ENCODE data around the gene NEUROG1. TPM values are rescaled to one million over a fixed set of nuclear protein-coding genes. Genes with fewer than 3 reads are reported as not detected.

The NEUROG1 gene
- total RNA-seq, 1 donor from 2014 or later = not detected

GRCh38 chr5:135569755-135570452 lies 34.1 kb upstream of the NEUROG1 start:
- Mint-ChIP-seq H3K4me1 (ENCODE audit: low read depth) (no peaks in the 10 kb centered on the region), H3K27ac (no peak overlapping the region), H3K27me3 (ENCODE audit: low read depth) (peaks cover 3% of the 10 kb centered on the region), H3K4me3 (ENCODE audit: low read depth) (no peak overlapping the region), H3K36me3 (ENCODE audit: low read depth) (no peaks in the 10 kb centered on the region), H3K9me3 (no peaks in the 10 kb centered on the region)
- DNase-seq (ENCODE audit: low spot score) = no peak
- intact Hi-C loops (cut with micrococcal nuclease) = no loop called here

- DNase-seq (ENCODE audit: low spot score) = no peak
- Mint-ChIP-seq H3K4me1 (ENCODE audit: low read depth) (no peaks in the 10 kb centered on the region), H3K36me3 (ENCODE audit: low read depth) (no peaks in the 10 kb centered on the region), H3K27ac (no peak overlapping the region), H3K4me3 (ENCODE audit: low read depth) (no peak overlapping the region), H3K9me3 (no peaks in the 10 kb centered on the region), H3K27me3 (ENCODE audit: low read depth) (peaks cover 3% of the 10 kb centered on the region)
- intact Hi-C loops (cut with micrococcal nuclease) = no loop called here
Measured at GRCh38 chr5:135568923-135569360, 33.2 kb upstream of the NEUROG1 start.

GRCh38 chr5:135568246-135568645 lies 32.5 kb upstream of the NEUROG1 start:
- Mint-ChIP-seq H3K4me1 (ENCODE audit: low read depth) (no peaks in the 10 kb centered on the region), H3K27me3 (ENCODE audit: low read depth) (peaks cover 3% of the 10 kb centered on the region), H3K4me3 (ENCODE audit: low read depth) (no peak overlapping the region), H3K27ac (no peak overlapping the region), H3K9me3 (no peaks in the 10 kb centered on the region), H3K36me3 (ENCODE audit: low read depth) (no peaks in the 10 kb centered on the region)
- intact Hi-C loops (cut with micrococcal nuclease) = no loop called here
- DNase-seq (ENCODE audit: low spot score) = no peak

GRCh38 chr5:135567661-135568060 lies 31.9 kb upstream of the NEUROG1 start:
- H3K4me3 Mint-ChIP-seq (ENCODE audit: low read depth) = no peak overlapping the region
- intact Hi-C loops (cut with micrococcal nuclease) = no loop called here
- H3K27ac Mint-ChIP-seq = no peak overlapping the region
- DNase-seq (ENCODE audit: low spot score) = no peak
- peaks cover 3% of the 10 kb centered on the region for H3K27me3 Mint-ChIP-seq (ENCODE audit: low read depth)
- H3K4me1 Mint-ChIP-seq (ENCODE audit: low read depth) = no peaks in the 10 kb centered on the region
- H3K9me3 Mint-ChIP-seq = no peaks in the 10 kb centered on the region
- H3K36me3 Mint-ChIP-seq (ENCODE audit: low read depth) = no peaks in the 10 kb centered on the region

- Mint-ChIP-seq H3K4me3 (ENCODE audit: low read depth) (no peak overlapping the region), H3K36me3 (ENCODE audit: low read depth) (no peaks in the 10 kb centered on the region), H3K27ac (no peak overlapping the region), H3K9me3 (no peaks in the 10 kb centered on the region), H3K4me1 (ENCODE audit: low read depth) (no peaks in the 10 kb centered on the region), H3K27me3 (ENCODE audit: low read depth) (peaks cover 5% of the 10 kb centered on the region)
- intact Hi-C loops (cut with micrococcal nuclease) = loop anchor here (1.0 kb wide), 1 partner anchor 100 kb away; no protein-coding TSS in a partner anchor
- DNase-seq (ENCODE audit: low spot score) = no peak
Measured at GRCh38 chr5:135566422-135567400, 30.9 kb upstream of the NEUROG1 start.

- Mint-ChIP-seq H3K27ac (no peak overlapping the region), H3K4me1 (ENCODE audit: low read depth) (peaks cover 1% of the 10 kb centered on the region), H3K4me3 (ENCODE audit: low read depth) (no peak overlapping the region), H3K36me3 (ENCODE audit: low read depth) (no peaks in the 10 kb centered on the region), H3K9me3 (no peaks in the 10 kb centered on the region), H3K27me3 (ENCODE audit: low read depth) (peaks cover 5% of the 10 kb centered on the region)
- DNase-seq (ENCODE audit: low spot score) = peak; percentile 46
- intact Hi-C loops (cut with micrococcal nuclease) = loop anchor here (1.0 kb wide), 1 partner anchor 100 kb away; no protein-coding TSS in a partner anchor
Measured at GRCh38 chr5:135565725-135566421, 30.1 kb upstream of the NEUROG1 start.

- intact Hi-C loops (cut with micrococcal nuclease) = no loop called here
- Mint-ChIP-seq H3K36me3 (ENCODE audit: low read depth) (no peaks in the 10 kb centered on the region), H3K9me3 (no peaks in the 10 kb centered on the region), H3K4me3 (ENCODE audit: low read depth) (no peak overlapping the region), H3K27me3 (ENCODE audit: low read depth) (peaks cover 7% of the 10 kb centered on the region), H3K27ac (no peak overlapping the region), H3K4me1 (ENCODE audit: low read depth) (peaks cover 5% of the 10 kb centered on the region)
- no peak for DNase-seq (ENCODE audit: low spot score)
Measured at GRCh38 chr5:135565266-135565665, 29.5 kb upstream of the NEUROG1 start.

- no peak for DNase-seq (ENCODE audit: low spot score)
- H3K9me3 Mint-ChIP-seq = no peaks in the 10 kb centered on the region
- intact Hi-C loops (cut with micrococcal nuclease) = no loop called here
- peaks cover 5% of the 10 kb centered on the region for H3K4me1 Mint-ChIP-seq (ENCODE audit: low read depth)
- H3K4me3 Mint-ChIP-seq (ENCODE audit: low read depth) = no peak overlapping the region
- H3K27me3 Mint-ChIP-seq (ENCODE audit: low read depth) = peaks cover 8% of the 10 kb centered on the region
- H3K27ac Mint-ChIP-seq = no peak overlapping the region
- H3K36me3 Mint-ChIP-seq (ENCODE audit: low read depth) = no peaks in the 10 kb centered on the region
Measured at GRCh38 chr5:135564331-135564730, 28.6 kb upstream of the NEUROG1 start.

- DNase-seq (ENCODE audit: low spot score) = no peak
- no peak overlapping the region for H3K4me3 Mint-ChIP-seq (ENCODE audit: low read depth)
- peaks cover 21% of the 10 kb centered on the region for H3K27me3 Mint-ChIP-seq (ENCODE audit: low read depth)
- intact Hi-C loops (cut with micrococcal nuclease) = loop anchor here (2.0 kb wide), 1 partner anchor 270 kb away; no protein-coding TSS in a partner anchor
- no peaks in the 10 kb centered on the region for H3K36me3 Mint-ChIP-seq (ENCODE audit: low read depth)
- no peak overlapping the region for H3K27ac Mint-ChIP-seq
- no peaks in the 10 kb centered on the region for H3K9me3 Mint-ChIP-seq
- peaks cover 5% of the 10 kb centered on the region for H3K4me1 Mint-ChIP-seq (ENCODE audit: low read depth)
Measured at GRCh38 chr5:135561266-135561665, 25.5 kb upstream of the NEUROG1 start.

GRCh38 chr5:135560858-135561257 lies 25.1 kb upstream of the NEUROG1 start:
- Mint-ChIP-seq H3K36me3 (ENCODE audit: low read depth) (no peaks in the 10 kb centered on the region), H3K4me3 (ENCODE audit: low read depth) (no peak overlapping the region), H3K4me1 (ENCODE audit: low read depth) (peaks cover 5% of the 10 kb centered on the region), H3K27me3 (ENCODE audit: low read depth) (peaks cover 22% of the 10 kb centered on the region), H3K27ac (no peak overlapping the region), H3K9me3 (no peaks in the 10 kb centered on the region)
- DNase-seq (ENCODE audit: low spot score) = peak; percentile 58
- intact Hi-C loops (cut with micrococcal nuclease) = loop anchor here (2.0 kb wide), 1 partner anchor 270 kb away; no protein-coding TSS in a partner anchor

- peaks cover 27% of the 10 kb centered on the region for H3K27me3 Mint-ChIP-seq (ENCODE audit: low read depth)
- intact Hi-C loops (cut with micrococcal nuclease) = no loop called here
- DNase-seq (ENCODE audit: low spot score) = no peak
- no peaks in the 10 kb centered on the region for H3K9me3 Mint-ChIP-seq
- no peak overlapping the region for H3K4me3 Mint-ChIP-seq (ENCODE audit: low read depth)
- no peak overlapping the region for H3K27ac Mint-ChIP-seq
- H3K4me1 Mint-ChIP-seq (ENCODE audit: low read depth) = peaks cover 5% of the 10 kb centered on the region
- no peaks in the 10 kb centered on the region for H3K36me3 Mint-ChIP-seq (ENCODE audit: low read depth)
Measured at GRCh38 chr5:135559354-135559753, 23.6 kb upstream of the NEUROG1 start.

- H3K9me3 Mint-ChIP-seq = no peaks in the 10 kb centered on the region
- intact Hi-C loops (cut with micrococcal nuclease) = no loop called here
- DNase-seq (ENCODE audit: low spot score) = no peak
- peaks cover 5% of the 10 kb centered on the region for H3K4me1 Mint-ChIP-seq (ENCODE audit: low read depth)
- no peak overlapping the region for H3K4me3 Mint-ChIP-seq (ENCODE audit: low read depth)
- H3K36me3 Mint-ChIP-seq (ENCODE audit: low read depth) = no peaks in the 10 kb centered on the region
- no peak overlapping the region for H3K27ac Mint-ChIP-seq
- H3K27me3 Mint-ChIP-seq (ENCODE audit: low read depth) = peaks cover 30% of the 10 kb centered on the region
Measured at GRCh38 chr5:135557076-135557838, 21.5 kb upstream of the NEUROG1 start.
